ENCODE data around the gene HSPA1A.
"Not testable (repeated sequence)": the region's sequence is repeated elsewhere in the genome, so short reads cannot be mapped to it uniquely, and the experiment has no call there.

The HSPA1A gene

GRCh38 chr6:31822036-31822821 lies 6.9 kb downstream of the HSPA1A start:
- H3K4me1 ChIP-seq (ENCODE audit: control insufficient read depth, insufficient read depth, low read length) = no peaks in the 10 kb centered on the region; the same call in 1 of the 2 replicates
- peak overlapping the region; percentile 12; the same call in 1 of the 2 replicates for H3K27ac ChIP-seq (ENCODE audit: extremely low read depth, low read depth, low read length)
- H3K36me3 ChIP-seq (ENCODE audit: control insufficient read depth in 2 of 2, insufficient read depth in 1 of 2, low read length in 2 of 2) = peaks cover 0 to 25% of the 10 kb centered on the region in 2 experiments; a peak in 1 of 3 replicates
- H3K9me3 ChIP-seq (ENCODE audit: control insufficient read depth, insufficient read depth, low read depth, low read length) = no peaks in the 10 kb centered on the region
- TF ChIP-seq ZNF398 (tag by site-specific recombination; IDR thresholded peaks at IDR 0.05) (peak; percentile 65), WT1 (tag by site-specific recombination; IDR thresholded peaks at IDR 0.05) (peak; percentile 67), ZBTB21 (tag by site-specific recombination; IDR thresholded peaks at IDR 0.05) (no peak), ZNF600 (tag by site-specific recombination; IDR thresholded peaks at IDR 0.05) (0 out of 2 replicates have a peak, but pooled peaks have one; percentile 10), ZBTB48 (tag by site-specific recombination; IDR thresholded peaks at IDR 0.05) (peak; percentile 64; the same call in 1 of the 2 replicates)
- CTCF ChIA-PET = interaction anchor here (0.6 to 2.0 kb wide), 4 partner anchors 15 to 236 kb away, joined by 3 to 10 read pairs (median 6); partner anchors contain the start of genes LSM2 and LST1
- POLR2A ChIA-PET = interaction anchor here (0.6 to 1.2 kb wide), 8 partner anchors 7 to 142 kb away, joined by 3 to 6 read pairs (median 4); partner anchors contain the start of genes LSM2, VARS1 and VWA7
- peak overlapping the region; percentile 42 for H3K4me3 ChIP-seq (ENCODE audit: low read depth, low read length)

GRCh38 chr6:31823592-31824196 lies 8.4 kb downstream of the HSPA1A start:
- H3K36me3 ChIP-seq (ENCODE audit: control insufficient read depth in 2 of 2, insufficient read depth in 1 of 2, low read length in 2 of 2) = peaks cover 0 to 10% of the 10 kb centered on the region in 2 experiments; a peak in 1 of 3 replicates
- H3K4me1 ChIP-seq (ENCODE audit: control insufficient read depth, insufficient read depth, low read length); H3K4me3 ChIP-seq (ENCODE audit: low read depth, low read length); H3K27ac ChIP-seq (ENCODE audit: extremely low read depth, low read depth, low read length); H3K9me3 ChIP-seq (ENCODE audit: control insufficient read depth, insufficient read depth, low read depth, low read length): not testable (repeated sequence)
- ChIA-PET CTCF (interaction anchor here (2.0 kb wide), 1 partner anchor 17 kb away, joined by 10 read pairs; the partner anchor contains the start of gene LSM2), POLR2A (interaction anchor here (2.3 to 4.5 kb wide), 2 partner anchors 11 to 17 kb away, joined by 9 to 206 read pairs; partner anchors contain the start of genes HSPA1A, HSPA1L and LSM2)

GRCh38 chr6:31825553-31825952 lies 10.2 kb downstream of the HSPA1A start:
- no peak for TF ChIP-seq OSR2 (tag by site-specific recombination; IDR thresholded peaks at IDR 0.05)
- peak; percentile 56; the same call in 1 of the 2 replicates for TF ChIP-seq ZNF362 (tag by site-specific recombination; IDR thresholded peaks at IDR 0.05)
- TF ChIP-seq ZSCAN18 (tag by site-specific recombination; IDR thresholded peaks at IDR 0.05) = no peak
- no peak for TF ChIP-seq ZNF2 (tag by site-specific recombination; IDR thresholded peaks at IDR 0.05)
- no peak for TF ChIP-seq ZNF423 (tag by site-specific recombination; IDR thresholded peaks at IDR 0.05)
- no peak for TF ChIP-seq ZNF112 (tag by site-specific recombination; IDR thresholded peaks at IDR 0.05)
- no peak for TF ChIP-seq YY2 (tag by site-specific recombination; IDR thresholded peaks at IDR 0.05)
- H3K36me3 ChIP-seq (ENCODE audit: control insufficient read depth in 2 of 2, insufficient read depth in 1 of 2, low read length in 2 of 2) = peaks cover 0 to 12% of the 10 kb centered on the region in 2 experiments; a peak in 2 of 3 replicates
- ChIA-PET POLR2A (interaction anchor here (2.3 to 4.5 kb wide), 5 partner anchors 12 to 96 kb away, joined by 9 to 206 read pairs (median 102); partner anchors contain the start of genes CLIC1, DDAH2, HSPA1A and HSPA1L), CTCF (interaction anchor here (1.1 to 1.8 kb wide), 2 partner anchors 34 to 56 kb away, joined by 3 to 5 read pairs; no protein-coding TSS in a partner anchor)
- H3K9me3 ChIP-seq (ENCODE audit: control insufficient read depth, insufficient read depth, low read depth, low read length) = no peaks in the 10 kb centered on the region
- no peak overlapping the region for H3K27ac ChIP-seq (ENCODE audit: extremely low read depth, low read depth, low read length)
- no peaks in the 10 kb centered on the region; the same call in 1 of the 2 replicates for H3K4me1 ChIP-seq (ENCODE audit: control insufficient read depth, insufficient read depth, low read length)
- H3K4me3 ChIP-seq (ENCODE audit: low read depth, low read length) = no peak overlapping the region

All from HEK293 (cell line).